ENCODE results near the gene HS6ST2.

- no peak for TF ChIP-seq RAD21 (IDR thresholded peaks at IDR 0.05; ENCODE audit: low read length)
- no peak for TF ChIP-seq CHD2 (IDR thresholded peaks at IDR 0.05; ENCODE audit: low read length, partially characterized antibody)
- no peak for TF ChIP-seq YY1 (IDR thresholded peaks at IDR 0.05; ENCODE audit: low read depth)
Measured at GRCh38 chrX:132730266-132730665, 228.2 kb downstream of the HS6ST2 start.

Measured in SK-N-SH (cell line).